ENCODE results near the gene PLAAT2. TPM values are rescaled to one million over a fixed set of nuclear protein-coding genes. Genes with fewer than 3 reads are reported as not detected.

Gene PLAAT2
- total RNA-seq, result not detected in 2 replicates

DNA sequence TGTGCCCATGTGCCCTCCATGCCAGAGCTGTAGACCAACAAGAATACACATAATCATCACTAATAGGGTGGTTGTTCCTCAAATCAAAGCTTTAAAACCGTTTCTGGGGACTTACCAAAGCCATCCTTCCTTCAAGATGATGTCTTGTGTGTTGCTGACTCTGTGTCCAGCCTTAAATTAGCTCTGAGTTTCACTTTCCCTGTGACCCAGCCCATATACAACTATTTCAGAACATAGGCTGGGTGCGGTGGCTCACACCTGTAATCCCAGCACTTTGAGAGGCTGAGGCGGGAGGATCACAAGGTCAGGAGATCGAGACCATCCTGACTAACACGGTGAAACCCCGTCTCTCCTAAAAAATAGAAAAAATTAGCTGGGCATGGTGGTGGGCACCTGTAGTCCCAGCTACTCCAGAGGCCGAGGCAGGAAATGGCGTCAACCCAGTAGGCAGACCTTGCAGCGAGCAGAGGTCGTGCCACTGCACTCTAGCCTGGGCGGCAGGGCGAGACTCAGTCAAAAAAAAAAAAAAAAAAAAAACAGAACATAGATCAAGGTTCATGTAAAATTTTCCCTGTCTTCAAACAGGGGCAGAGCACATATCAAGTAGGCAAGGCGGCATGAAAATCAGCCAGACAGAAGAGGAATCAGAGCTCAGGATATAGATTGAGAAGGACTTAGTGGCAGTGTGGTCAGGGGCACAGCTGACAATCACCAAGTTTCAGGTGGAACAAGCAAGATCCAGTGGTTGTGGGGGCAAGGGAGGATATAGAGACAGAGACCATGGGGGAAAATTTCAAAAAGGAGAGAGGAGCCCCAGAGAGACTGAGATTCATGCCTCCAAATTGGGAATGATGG, at the start of gene PLAAT2:
Gene PLAAT2, minus strand, starts transcription at position 179 of the 855 bp plus-strand sequence. Its CDS starts 55 bp downstream, at position 124.

DNA sequence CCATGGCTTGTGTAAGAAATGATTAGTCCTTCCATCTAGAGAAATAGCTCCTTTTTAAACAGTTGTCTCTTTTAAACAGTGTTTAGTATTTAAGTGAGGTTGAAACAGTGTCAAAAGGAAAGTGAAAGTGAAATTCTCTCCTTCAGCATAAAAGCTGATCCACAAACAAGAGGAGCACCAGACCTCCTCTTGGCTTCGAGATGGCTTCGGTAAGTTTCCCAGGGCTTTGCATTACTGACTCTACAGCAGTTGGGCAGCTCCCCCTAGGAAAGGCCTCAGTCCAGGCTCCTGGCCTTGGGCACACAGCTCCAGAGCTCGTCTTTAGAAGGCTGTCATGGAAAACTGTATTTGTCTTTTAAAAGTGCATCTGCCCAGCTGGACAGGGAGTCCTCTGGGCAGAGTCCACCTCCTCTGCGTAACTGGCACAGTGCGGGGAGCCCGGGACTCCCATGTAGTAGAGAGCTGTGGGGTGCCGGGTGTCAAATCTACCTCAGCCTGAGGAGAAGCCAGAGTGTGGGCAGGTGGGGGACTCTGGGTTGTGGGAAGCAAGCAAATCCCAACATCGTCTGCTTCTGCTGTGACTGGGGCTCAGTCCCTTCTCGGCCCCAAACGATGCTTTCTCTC, 26.4 kb downstream of the PLAAT2 start, which contains the start of gene PLAAT4:
Gene PLAAT4, plus strand, starts transcription at position 140 of the 624 bp plus-strand sequence. Its CDS starts 61 bp downstream, at position 201.

DNA sequence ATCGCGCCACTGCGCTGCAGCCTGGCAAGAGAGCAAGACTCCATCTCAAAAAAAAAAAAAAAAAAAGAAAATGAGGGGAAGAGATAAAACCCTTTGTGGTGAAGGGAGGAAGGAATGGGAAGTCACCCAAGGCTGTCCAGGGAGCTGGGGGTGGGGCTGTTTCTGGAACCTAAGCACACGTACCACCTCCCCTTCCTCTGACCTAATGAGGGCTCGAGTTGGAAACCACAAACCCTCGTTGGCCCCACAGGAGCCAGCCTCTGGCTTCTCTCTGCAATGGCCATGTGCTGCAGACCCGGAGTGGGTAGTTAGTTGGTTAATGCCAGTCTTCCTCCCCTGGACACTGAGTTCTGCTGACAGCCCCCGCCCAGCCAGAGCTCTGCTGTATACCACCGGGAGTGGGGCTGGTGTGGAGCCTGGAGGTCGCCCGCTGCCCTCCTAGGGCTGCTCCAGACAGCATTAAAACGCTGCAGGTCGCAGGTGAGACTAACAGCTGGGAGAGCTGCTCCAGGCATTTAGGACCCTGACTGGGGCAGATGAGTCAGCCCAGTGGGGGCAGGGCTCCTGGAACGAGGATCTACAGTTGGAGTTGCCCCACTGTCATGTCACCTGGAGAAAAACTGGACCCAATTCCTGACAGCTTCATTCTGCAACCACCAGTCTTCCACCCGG, 57.2 kb downstream of the PLAAT2 start, which contains the start of gene LGALS12:
Gene LGALS12, plus strand, starts transcription at position 228 of the 672 bp plus-strand sequence. Its CDS starts 375 bp downstream, at position 603.

Other genes with a start within 250 kb of the PLAAT2 start
- gene SLC22A9, start 193.6 kb downstream of the PLAAT2 start, total RNA-seq, result not detected in 2 replicates
- gene PLAAT5, start 72.2 kb downstream of the PLAAT2 start, total RNA-seq, result not detected in 2 replicates
- gene LGALS12, start 57.3 kb downstream of the PLAAT2 start, total RNA-seq, result not detected in 2 replicates
- 0.81 and 2.9 TPM in 2 replicates for gene PLAAT4, start 26.6 kb downstream of the PLAAT2 start, total RNA-seq
- gene PLAAT3, start 51.1 kb upstream of the PLAAT2 start, total RNA-seq, result 22.5 and 51.3 TPM in 2 replicates
- gene ATL3, start 108.0 kb upstream of the PLAAT2 start, total RNA-seq, result 86.0 and 93.2 TPM in 2 replicates
- gene RTN3, start 118.1 kb upstream of the PLAAT2 start, total RNA-seq, result 31.1 and 44.2 TPM in 2 replicates
- gene ZFTA, start 205.4 kb upstream of the PLAAT2 start, total RNA-seq, result 16.4 and 21.8 TPM in 2 replicates